ENCODE data around the gene RNF181. TPM values are rescaled to one million over a fixed set of nuclear protein-coding genes. Genes with fewer than 3 reads are reported as not detected.

RNF181 gene
- total and polyA plus RNA-seq, 2 of the 13 experiments (the other 11 are each of a cell fraction or from before 2014, with no cell fraction given): 224 to 578 TPM

GRCh38 chr2:85551698-85552678 is 43.6 kb upstream of the RNF181 start (continued):
- TF ChIP-seq MAZ (IDR thresholded peaks at IDR 0.05; ENCODE audit: borderline replicate concordance, low read depth, low read length) (no peak), MAZ (CRISPR knock-in tag; IDR thresholded peaks at IDR 0.05; ENCODE audit: low read depth) (peak; percentile 39; the same call in 1 of the 2 replicates), PHF8 (CRISPR knock-in tag; IDR thresholded peaks at IDR 0.05) (0 out of 2 replicates have a peak, but pooled peaks have one; percentile 22), FOXM1 (CRISPR knock-in tag; IDR thresholded peaks at IDR 0.05) (no peak), NR2F1 (CRISPR knock-in tag; IDR thresholded peaks at IDR 0.05) (no peak), PRDM15 (CRISPR knock-in tag; IDR thresholded peaks at IDR 0.05) (no peak), KDM5B (CRISPR knock-in tag; IDR thresholded peaks at IDR 0.05; ENCODE audit: borderline replicate concordance) (no peak), SP2 (CRISPR knock-in tag; IDR thresholded peaks at IDR 0.05) (no peak), ZNF800 (CRISPR knock-in tag; IDR thresholded peaks at IDR 0.05) (no peak), NFE2L2 (IDR thresholded peaks at IDR 0.05; ENCODE audit: low read length) (no peak), SNAI1 (CRISPR knock-in tag; IDR thresholded peaks at IDR 0.05; ENCODE audit: borderline replicate concordance) (no peak), ZNF562 (CRISPR knock-in tag; IDR thresholded peaks at IDR 0.05; ENCODE audit: borderline replicate concordance) (no peak), MEIS2 (CRISPR knock-in tag; IDR thresholded peaks at IDR 0.05) (no peak), E2F2 (CRISPR knock-in tag; IDR thresholded peaks at IDR 0.05; ENCODE audit: borderline replicate concordance) (no peak), HNRNPH1 (optimal IDR thresholded peaks at IDR 0.05; ENCODE audit: low read depth, low read length) (no peak), ZNF768 (CRISPR knock-in tag; IDR thresholded peaks at IDR 0.05) (no peak), SNAPC5 (CRISPR knock-in tag; IDR thresholded peaks at IDR 0.05; ENCODE audit: borderline replicate concordance) (no peak), ZNF251 (CRISPR knock-in tag; IDR thresholded peaks at IDR 0.05) (no peak), FOSL2 (CRISPR knock-in tag; IDR thresholded peaks at IDR 0.05) (no peak; the same call in 1 of the 2 replicates), SKIL (CRISPR knock-in tag; IDR thresholded peaks at IDR 0.05; ENCODE audit: borderline replicate concordance) (no peak)
